ENCODE data around the gene BATF3.

GRCh38 chr1:212674872-212675271 lies 24.8 kb downstream of the BATF3 start:
- TF ChIP-seq, protein P1, sequence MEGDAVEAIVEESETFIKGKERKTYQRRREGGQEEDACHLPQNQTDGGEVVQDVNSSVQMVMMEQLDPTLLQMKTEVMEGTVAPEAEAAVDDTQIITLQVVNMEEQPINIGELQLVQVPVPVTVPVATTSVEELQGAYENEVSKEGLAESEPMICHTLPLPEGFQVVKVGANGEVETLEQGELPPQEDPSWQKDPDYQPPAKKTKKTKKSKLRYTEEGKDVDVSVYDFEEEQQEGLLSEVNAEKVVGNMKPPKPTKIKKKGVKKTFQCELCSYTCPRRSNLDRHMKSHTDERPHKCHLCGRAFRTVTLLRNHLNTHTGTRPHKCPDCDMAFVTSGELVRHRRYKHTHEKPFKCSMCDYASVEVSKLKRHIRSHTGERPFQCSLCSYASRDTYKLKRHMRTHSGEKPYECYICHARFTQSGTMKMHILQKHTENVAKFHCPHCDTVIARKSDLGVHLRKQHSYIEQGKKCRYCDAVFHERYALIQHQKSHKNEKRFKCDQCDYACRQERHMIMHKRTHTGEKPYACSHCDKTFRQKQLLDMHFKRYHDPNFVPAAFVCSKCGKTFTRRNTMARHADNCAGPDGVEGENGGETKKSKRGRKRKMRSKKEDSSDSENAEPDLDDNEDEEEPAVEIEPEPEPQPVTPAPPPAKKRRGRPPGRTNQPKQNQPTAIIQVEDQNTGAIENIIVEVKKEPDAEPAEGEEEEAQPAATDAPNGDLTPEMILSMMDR (conservative IDR thresholded peaks at IDR 0.05; ENCODE audit: low read length) = no peak
- TF ChIP-seq EZH2phosphoT487 (IDR thresholded peaks at IDR 0.05; ENCODE audit: borderline replicate concordance, low read depth, low read length) = no peak

All from OCI-LY7 (cell line).